Panc1 (cell line): ENCODE results near the gene ISLR. TPM values are rescaled to one million over a fixed set of nuclear protein-coding genes. Genes with fewer than 3 reads are reported as not detected.

Experiments
- ATAC-seq: fragments of 200-7000 bp; cut with Tn5 transposase; 2 replicates; pipeline ENCODE4 v1.9.1; 2020; ENCODE audit warnings: mild to moderate bottlenecking, moderate library complexity
- BruUV-seq: library from RNA; stranded (reverse); fragments of 400-500 nt; replicated peaks from 2 replicates; lab custom pipeline; 2021; lab: Mats Ljungman, UMichigan
- CTCF ChIA-PET: fragments of 300-600 bp; sonication (Branson Sonifier 250); formaldehyde crosslinking; loops from one replicate; lab custom pipeline; 2022; ENCODE audit warnings: antibody characterized with exemption; lab: Charles Lee
- POLR2A ChIA-PET: fragments of 300-600 bp; sonication (Branson Sonifier 250); formaldehyde crosslinking; loops from one replicate; lab custom pipeline; 2022; ENCODE audit warnings: antibody characterized with exemption; lab: Charles Lee
- DNase-seq: peaks from one replicate; pipeline ENCODE4 v3.0.0-alpha.2; 2010; ENCODE audit warnings: low read depth, low spot score
- H3K27ac ChIP-seq: 2 replicates; pipeline ENCODE4 v1.5.1; 2011; ENCODE audit warnings: mild to moderate bottlenecking, low read length, inconsistent platforms
- H3K27me3 ChIP-seq: fragments of 200-500 bp; sonication (Bioruptor generic); 2 replicates; pipeline ENCODE4 v1.6.0; 2014; ENCODE audit warnings: low read length, inconsistent platforms; ENCODE audit not compliant: control insufficient read depth, insufficient read depth
- H3K36me3 ChIP-seq: fragments of 200-500 bp; sonication (Bioruptor generic); 2 replicates; pipeline ENCODE4 v1.5.1; 2014; ENCODE audit warnings: inconsistent platforms, mild to moderate bottlenecking, low read length, moderate library complexity; ENCODE audit not compliant: control insufficient read depth, insufficient read depth
- H3K4me1 ChIP-seq: 2 replicates; pipeline ENCODE4 v1.5.1; 2011; ENCODE audit warnings: inconsistent platforms, mild to moderate bottlenecking, low read length, moderate library complexity; ENCODE audit not compliant: control insufficient read depth, insufficient read depth
- H3K4me3 ChIP-seq, 2 experiments: 2 replicates each; pipeline ENCODE4 v1.5.1; 2011 to 2012; ENCODE audit warnings: low read depth in 2 of 2, low read length in 2 of 2, mild to moderate bottlenecking in 2 of 2, inconsistent platforms in 1 of 2, moderate library complexity in 1 of 2
- H3K9me3 ChIP-seq: fragments of 200-500 bp; sonication (Bioruptor generic); 2 replicates; pipeline ENCODE4 v1.5.1; 2014; ENCODE audit warnings: low read depth, mild to moderate bottlenecking, inconsistent platforms, low read length, moderate library complexity; ENCODE audit not compliant: control insufficient read depth, insufficient read depth
- CTCF ChIP-seq: fragments of 450-650 bp; IDR thresholded peaks from 2 replicates; pipeline ENCODE4 v1.5.1; 2017; ENCODE audit warnings: mild to moderate bottlenecking
- POLR2AphosphoS5 ChIP-seq: IDR thresholded peaks from 2 replicates; pipeline ENCODE4 v1.6.1; 2012; ENCODE audit warnings: mild to moderate bottlenecking, low read depth, low read length, moderate library complexity
- REST ChIP-seq, 2 experiments: IDR thresholded peaks; 2 replicates each; pipeline ENCODE4 v1.6.1; 2011 to 2012; ENCODE audit warnings: low read depth in 2 of 2, control low read depth in 1 of 2, low read length in 1 of 2, mild to moderate bottlenecking in 1 of 2, moderate library complexity in 1 of 2; ENCODE audit not compliant: insufficient read depth in 1 of 2
- SIN3A ChIP-seq: IDR thresholded peaks from 2 replicates; pipeline ENCODE4 v1.6.1; 2012; ENCODE audit warnings: low read depth, mild to moderate bottlenecking, low read length, moderate library complexity, borderline replicate concordance; ENCODE audit not compliant: insufficient read depth
- TCF7L2 ChIP-seq: IDR thresholded peaks from 2 replicates; pipeline ENCODE4 v1.6.1; 2011; ENCODE audit warnings: mild to moderate bottlenecking, low read depth, low read length, inconsistent platforms
- in situ Hi-C: cut with HindIII; loops from 2 replicates; pipeline ENCODE4 v1.10.0; 2016; ENCODE audit warnings: low sequenced_read_pairs, low pct_unique_long_range_greater_than_20kb
- intact Hi-C: fragments of 100-400 bp; cut with micrococcal nuclease; formaldehyde crosslinking; loops from one replicate; pipeline ENCODE4 v1.10.0; 2022; ENCODE audit not compliant: unreplicated experiment
- total RNA-seq: library from RNA; stranded (reverse); gene quantifications from one replicate; pipeline ENCODE4 v1.2.1, GENCODE V29; 2021; ENCODE audit not compliant: unreplicated experiment

ISLR gene
- total RNA-seq, 1 experiment from 2014 or later = 0.28 TPM

GRCh38 chr15:74165461-74165860, 8.0 kb upstream of the ISLR start:
- Histone ChIP-seq H3K9me3 (no peaks in the 10 kb centered on the region), H3K27ac (no peak overlapping the region), H3K36me3 (no peaks in the 10 kb centered on the region), H3K27me3 (0 out of 2 replicates have a peak, but pooled peaks cover 2% of the 10 kb centered on the region), H3K4me1 (no peaks in the 10 kb centered on the region), H3K4me3 (no peak overlapping the region)
- intact Hi-C loops = no loop called here
- ChIA-PET POLR2A (no interaction called here), CTCF (no interaction called here)
- BruUV-seq = no TSS peak
- DNase-seq (no peak), ATAC-seq (no peak)
- in situ Hi-C loops = no loop called here
- TF ChIP-seq REST (IDR thresholded peaks at IDR 0.05; ENCODE audit: insufficient read depth in 1 of 2, low read depth in 2 of 2, low read length in 1 of 2) (no peak), POLR2AphosphoS5 (no peak), CTCF (no peak), TCF7L2 (no peak), SIN3A (no peak)

GRCh38 chr15:74167891-74168331, 5.6 kb upstream of the ISLR start:
- in situ Hi-C loops = no loop called here
- 0 out of 2 replicates have a peak, but pooled peaks have one; percentile 35 for ATAC-seq
- TF ChIP-seq TCF7L2 (no peak), CTCF (no peak), POLR2AphosphoS5 (no peak), REST (IDR thresholded peaks at IDR 0.05; ENCODE audit: insufficient read depth in 1 of 2, low read depth in 2 of 2, low read length in 1 of 2) (no peak), SIN3A (no peak)
- intact Hi-C loops = no loop called here
- Histone ChIP-seq H3K9me3 (no peaks in the 10 kb centered on the region), H3K4me3 (no peak overlapping the region), H3K4me1 (no peaks in the 10 kb centered on the region), H3K27me3 (no peaks in the 10 kb centered on the region), H3K36me3 (no peaks in the 10 kb centered on the region), H3K27ac (no peak overlapping the region)
- ChIA-PET CTCF (no interaction called here), POLR2A (interaction anchor here (0.5 kb wide), 1 partner anchor 153 kb away, joined by 6 read pairs; no protein-coding TSS in a partner anchor)
- no peak for DNase-seq
- BruUV-seq = no TSS peak
